Aorta (tissue), 5 donors: ENCODE measurements around the gene VWA8. TPM values are rescaled to one million over a fixed set of nuclear protein-coding genes. Genes with fewer than 3 reads are reported as not detected.

ENCODE experiments used
- ATAC-seq: fragments of 200-7000 bp; cut with Tn5 transposase; one replicate; pipeline ENCODE4 v1.9.1; 2022; ENCODE audit warnings: moderate library complexity; ENCODE audit not compliant: low FRiP score
- DNase-seq, 2 donors: peaks; one replicate each; pipeline ENCODE4 v3.0.0-alpha.2; 2020
- H3K27ac ChIP-seq, 2 donors: one replicate each; pipeline ENCODE4 v1.5.1; 2013; ENCODE audit warnings: low read length in 2 of 2, mild to moderate bottlenecking in 2 of 2, moderate library complexity in 2 of 2, control low read depth in 1 of 2, inconsistent platforms in 1 of 2, low read depth in 1 of 2
- H3K27me3 ChIP-seq, 2 donors: one replicate each; pipeline ENCODE4 v1.6.1; 2013; ENCODE audit warnings: control low read depth in 1 of 2, low read length in 1 of 2, mild to moderate bottlenecking in 1 of 2, moderate library complexity in 1 of 2; ENCODE audit not compliant: insufficient read depth in 2 of 2, control insufficient read depth in 1 of 2
- H3K36me3 ChIP-seq, 2 donors: one replicate each; pipeline ENCODE4 v1.6.1; 2013; ENCODE audit warnings: control low read depth in 1 of 2, low read length in 1 of 2, mild to moderate bottlenecking in 1 of 2; ENCODE audit not compliant: insufficient read depth in 2 of 2, control insufficient read depth in 1 of 2
- H3K4me1 ChIP-seq, 2 donors: one replicate each; pipeline ENCODE4 v1.6.1; 2013; ENCODE audit warnings: low read length in 2 of 2, control low read depth in 1 of 2, mild to moderate bottlenecking in 1 of 2, moderate library complexity in 1 of 2; ENCODE audit not compliant: insufficient read depth in 2 of 2, control insufficient read depth in 1 of 2
- H3K4me3 ChIP-seq, 2 donors: one replicate each; pipeline ENCODE4 v1.5.1; 2013; ENCODE audit warnings: low read length in 2 of 2, control low read depth in 1 of 2, mild to moderate bottlenecking in 1 of 2
- H3K9me3 ChIP-seq: one replicate; pipeline ENCODE4 v1.6.1; 2013; ENCODE audit warnings: mild to moderate bottlenecking, low read length; ENCODE audit not compliant: control insufficient read depth
- whole genome bisulfite sequencing, 2 donors: extraction: QIAGEN DNeasy Blood & Tissue Kit; methylation state at CpG; one replicate each; pipeline ENCODE4 v1.1.7; 2013; 5-methylcytosine and 5-hydroxymethylcytosine counted together
- intact Hi-C, 2 donors: fragments of 100-400 bp; cut with DNase I; formaldehyde crosslinking; loops; one replicate each; pipeline versions ENCODE4 v1.14.2 to v1.15.0; 2022
- polyA plus RNA-seq, 2 donors: library from polyadenylated mRNA; stranded (reverse); fragments of 200-250 nt; gene quantifications; one replicate each; pipeline ENCODE4 v1.2.3, GENCODE V29; 2013
- total RNA-seq, 2 donors: library from RNA; stranded (reverse); fragmentation: NEBNext Ultra II Directional; extraction: Animal tissue kit (Norgen Biotek cat#: 25700); gene quantifications; one replicate each; pipeline ENCODE4 v1.2.1, GENCODE V29; 2021
- donor health status: healthy with polysubstance abuse.
- donor health status: Bipolar disorder and iron deficiency.
- donor health status: DM: no; HTN: no; CAD: no.
- donor health status: DM: no; HTN: no; CAD: no.
- donor health status: DM: yes; HTN: yes; CAD: no.

Gene VWA8
- total and polyA plus RNA-seq, 4 donors = 1.9 to 18.2 (median 9.8) TPM

DNA sequence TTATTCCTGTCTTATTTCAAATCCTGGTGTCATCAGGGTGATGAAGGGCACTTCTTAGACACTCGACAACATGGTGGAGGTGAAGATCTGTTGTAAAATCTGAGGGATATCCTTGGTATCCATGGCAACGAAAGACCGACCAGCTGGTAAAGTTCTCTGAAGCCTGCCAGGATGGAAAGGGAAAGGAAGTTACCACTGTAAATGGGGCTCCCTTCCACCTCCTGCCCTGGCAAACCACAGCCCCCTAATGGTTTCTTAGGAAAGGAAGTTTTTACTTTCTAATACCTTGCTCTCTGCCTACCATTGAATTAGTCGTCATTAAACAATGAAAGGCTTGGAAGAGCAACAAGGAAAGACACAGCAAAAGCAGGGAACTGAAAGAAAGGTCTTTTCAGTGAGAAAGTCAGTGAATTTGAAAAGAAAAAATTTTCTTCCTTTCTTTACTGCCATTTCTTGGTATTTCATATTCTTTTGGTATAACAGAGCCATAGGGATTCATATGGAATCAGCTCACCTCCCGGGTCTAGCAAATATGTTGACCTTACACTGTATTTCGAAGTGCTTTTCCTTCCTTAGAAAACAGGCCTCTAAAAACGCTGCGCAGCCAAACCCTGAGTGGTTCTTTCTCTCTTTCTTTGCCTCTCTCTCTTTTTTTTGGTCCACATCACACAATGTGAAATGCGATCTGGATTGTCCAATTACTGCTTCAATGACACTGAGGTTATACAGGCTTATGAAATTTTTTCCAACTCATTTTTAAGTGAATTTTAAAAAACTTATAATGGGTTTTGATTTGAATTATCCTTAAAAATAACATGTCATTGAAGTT is 392.6 kb downstream of the VWA8 start:
- intact Hi-C loops = no loop called here
- ATAC-seq = peak; percentile 44
- no peak overlapping the region for H3K27ac ChIP-seq
- H3K36me3 ChIP-seq = no peaks in the 10 kb centered on the region
- 81% methylated on average over 9 of the region's 9 CpGs for WGBS, 2 donors
- no peak for DNase-seq
- no peak overlapping the region for H3K4me3 ChIP-seq
- H3K4me1 ChIP-seq = peaks cover 1 to 6% of the 10 kb centered on the region in 2 donors
- H3K9me3 ChIP-seq = no peaks in the 10 kb centered on the region
- no peaks in the 10 kb centered on the region for H3K27me3 ChIP-seq

DNA sequence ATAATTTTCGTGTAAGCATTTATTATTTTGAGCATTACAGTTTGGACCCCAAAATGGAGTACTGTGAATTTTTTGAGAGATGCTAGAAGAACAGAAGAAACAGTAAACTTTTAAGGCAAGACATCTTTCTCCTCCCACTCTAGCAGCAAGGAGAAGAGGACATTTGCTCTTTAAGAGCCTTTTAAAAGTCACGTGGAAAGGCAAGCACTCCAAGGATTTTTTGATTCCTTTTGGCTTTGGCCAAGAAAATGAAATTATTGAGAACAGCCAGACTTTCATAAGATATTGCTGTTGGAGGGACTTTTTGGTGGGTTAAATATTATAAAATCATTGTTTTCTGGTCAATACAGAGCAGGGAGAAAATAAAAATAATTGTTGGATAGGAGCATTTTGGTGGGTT is 393.5 kb downstream of the VWA8 start:
- Histone ChIP-seq H3K36me3 (no peaks in the 10 kb centered on the region), H3K27ac (no peak overlapping the region), H3K4me1 (peaks cover 1 to 6% of the 10 kb centered on the region in 2 donors), H3K27me3 (no peaks in the 10 kb centered on the region), H3K9me3 (no peaks in the 10 kb centered on the region), H3K4me3 (no peak overlapping the region)
- ATAC-seq = no peak
- intact Hi-C loops = no loop called here
- DNase-seq = no peak
- 84 to 86% methylated on average over 2 of the region's 2 CpGs for WGBS, 2 donors

DNA sequence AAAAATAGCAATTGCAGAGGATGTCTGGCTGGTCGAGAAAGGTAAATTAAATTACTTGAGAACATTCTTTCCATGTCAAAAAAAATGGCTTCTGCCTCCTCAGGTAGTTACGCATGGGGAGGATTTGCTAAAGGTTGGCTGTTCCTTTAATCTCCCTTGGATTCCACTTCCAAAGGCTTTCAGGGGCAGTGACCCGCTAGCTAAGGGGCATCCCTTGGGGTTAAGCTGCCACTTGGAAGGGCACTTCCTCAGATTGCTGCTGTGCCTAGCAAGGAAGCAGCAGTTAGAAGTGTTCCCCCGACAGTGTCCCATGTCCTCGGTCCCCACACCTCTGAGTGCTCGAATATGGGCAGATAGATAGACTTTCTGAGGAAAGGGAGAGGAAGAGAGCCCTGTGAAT is 395.1 kb downstream of the VWA8 start:
- no peaks in the 10 kb centered on the region for H3K36me3 ChIP-seq
- no peak for DNase-seq
- no peaks in the 10 kb centered on the region for H3K9me3 ChIP-seq
- intact Hi-C loops = no loop called here
- H3K27me3 ChIP-seq = no peaks in the 10 kb centered on the region
- H3K27ac ChIP-seq = no peak overlapping the region
- H3K4me1 ChIP-seq = peaks cover 1 to 6% of the 10 kb centered on the region in 2 donors
- 88 to 93% methylated on average over 6 of the region's 6 CpGs for WGBS, 2 donors
- no peak overlapping the region for H3K4me3 ChIP-seq
- ATAC-seq = no peak

DNA sequence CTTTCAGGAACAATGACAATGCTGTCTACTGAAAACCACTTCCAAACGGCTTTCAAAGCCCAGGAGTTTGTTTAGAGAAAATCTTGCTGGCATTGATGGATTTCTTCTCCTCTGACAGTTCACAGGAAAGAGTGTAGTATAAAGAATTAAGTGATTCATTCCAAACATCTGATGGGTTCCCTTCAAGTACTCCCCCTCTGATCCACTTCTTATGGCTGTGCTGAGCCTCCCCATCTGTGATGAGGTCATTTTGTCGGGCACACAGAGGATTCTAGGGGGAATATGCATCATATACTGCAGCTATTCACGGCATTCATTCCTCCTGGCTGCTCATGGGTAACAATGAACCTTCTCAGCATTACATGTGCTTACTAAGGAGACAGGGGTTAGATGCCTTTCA is 395.7 kb downstream of the VWA8 start:
- H3K4me3 ChIP-seq = no peak overlapping the region
- 82 to 83% methylated on average over 3 of the region's 3 CpGs for WGBS, 2 donors
- intact Hi-C loops = no loop called here
- H3K4me1 ChIP-seq = peaks cover 1 to 6% of the 10 kb centered on the region in 2 donors
- ATAC-seq = no peak
- DNase-seq = no peak
- no peaks in the 10 kb centered on the region for H3K9me3 ChIP-seq
- H3K27me3 ChIP-seq = no peaks in the 10 kb centered on the region
- no peak overlapping the region for H3K27ac ChIP-seq
- H3K36me3 ChIP-seq = no peaks in the 10 kb centered on the region

DNA sequence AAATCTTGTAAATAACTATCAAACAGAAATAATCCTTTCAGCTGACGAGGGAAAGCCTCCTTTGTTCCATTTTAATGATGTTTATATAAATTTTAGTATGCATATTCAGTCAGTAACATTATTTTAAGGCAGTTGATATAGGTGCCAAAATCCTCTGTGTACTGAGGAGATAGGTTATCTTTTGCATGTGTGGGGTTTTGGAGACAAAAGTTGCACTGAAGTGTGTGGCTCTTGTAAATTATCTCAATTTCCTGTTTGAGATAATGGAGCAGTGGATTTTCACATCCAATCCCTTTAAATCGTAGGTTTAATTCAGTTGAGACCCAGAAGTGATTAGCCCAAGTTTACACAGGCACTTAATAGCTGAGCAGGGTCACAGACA is 396.9 kb downstream of the VWA8 start:
- ATAC-seq = no peak
- Histone ChIP-seq H3K27ac (no peak overlapping the region), H3K27me3 (no peaks in the 10 kb centered on the region), H3K4me1 (peaks cover 1 to 2% of the 10 kb centered on the region in 2 donors), H3K36me3 (no peaks in the 10 kb centered on the region), H3K4me3 (no peak overlapping the region), H3K9me3 (no peaks in the 10 kb centered on the region)
- WGBS, 2 donors = 39 to 52% methylated on average over 2 of the region's 2 CpGs
- intact Hi-C loops = no loop called here
- no peak for DNase-seq

DNA sequence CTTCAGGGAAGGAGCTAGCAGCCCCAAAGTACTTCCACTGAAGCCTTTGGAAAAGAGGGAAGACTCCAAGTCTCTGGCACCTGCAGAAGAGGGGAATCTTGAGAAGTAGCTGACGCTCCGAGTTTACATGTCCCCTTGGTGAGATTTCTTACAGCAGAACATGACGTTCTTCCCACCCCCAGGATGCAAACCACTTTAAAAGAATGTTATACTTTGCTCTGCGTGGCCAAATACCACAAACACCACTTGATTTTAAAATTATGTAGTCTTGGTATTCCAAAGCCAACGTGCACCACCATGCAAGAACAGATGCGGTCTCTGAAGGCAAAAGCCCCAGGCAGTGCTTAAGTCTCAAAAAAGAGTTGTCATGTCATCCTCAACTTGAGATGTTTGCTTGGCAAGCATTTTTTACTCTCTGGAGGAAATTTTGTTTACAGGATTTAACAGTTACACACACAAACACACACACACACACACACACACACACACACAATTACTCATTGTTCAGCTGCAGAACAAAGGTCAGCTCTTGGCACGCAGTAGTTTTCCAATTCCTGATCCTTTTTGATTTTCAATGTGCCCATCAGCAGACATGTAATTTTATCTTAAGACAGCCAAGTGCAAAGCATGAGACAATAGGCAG is 397.4 kb downstream of the VWA8 start:
- no peak overlapping the region for H3K4me3 ChIP-seq
- H3K9me3 ChIP-seq = no peaks in the 10 kb centered on the region
- no peak for DNase-seq
- no peak overlapping the region for H3K27ac ChIP-seq
- no peaks in the 10 kb centered on the region for H3K36me3 ChIP-seq
- no peaks in the 10 kb centered on the region for H3K27me3 ChIP-seq
- no peak for ATAC-seq
- peaks cover under 1 to 1% of the 10 kb centered on the region in 2 donors for H3K4me1 ChIP-seq
- intact Hi-C loops = no loop called here
- WGBS, 2 donors = 74 to 78% methylated on average over 7 of the region's 7 CpGs

DNA sequence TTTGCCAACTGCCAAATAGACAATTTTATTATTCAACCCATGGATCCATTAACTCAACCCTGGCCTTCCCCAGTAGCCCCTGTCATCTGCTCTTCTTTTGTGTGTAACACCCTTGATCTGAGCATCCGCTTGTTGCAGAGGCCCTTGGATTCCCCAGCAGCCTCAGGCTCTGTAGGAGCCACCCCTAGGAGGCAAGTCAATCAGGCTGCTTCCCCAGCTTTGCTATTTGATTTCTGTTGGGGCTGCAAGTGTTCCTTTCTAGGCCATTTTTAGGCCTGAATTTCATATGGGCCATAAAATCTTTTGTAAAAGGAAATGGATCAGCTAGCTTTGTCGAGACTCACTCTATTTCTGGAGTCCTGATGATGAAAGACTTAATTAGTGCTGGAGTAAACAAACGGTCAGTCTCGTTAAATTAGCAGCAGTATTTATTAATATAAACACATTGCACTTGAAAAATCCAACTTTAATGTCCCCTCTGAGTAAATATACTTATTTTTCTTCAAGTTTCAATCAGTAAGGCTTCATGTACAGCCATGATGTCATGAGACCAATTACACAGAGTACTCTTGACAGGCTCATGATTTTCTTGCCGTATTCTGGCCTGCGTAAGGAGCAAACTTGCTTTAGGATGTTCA is 398.2 kb downstream of the VWA8 start:
- 92 to 93% methylated on average over 6 of the region's 6 CpGs for WGBS, 2 donors
- Histone ChIP-seq H3K4me3 (no peak overlapping the region), H3K9me3 (no peaks in the 10 kb centered on the region), H3K27ac (no peak overlapping the region), H3K4me1 (no peaks in the 10 kb centered on the region), H3K27me3 (no peaks in the 10 kb centered on the region), H3K36me3 (no peaks in the 10 kb centered on the region)
- DNase-seq (no peak), ATAC-seq (no peak)
- intact Hi-C loops = no loop called here

DNA sequence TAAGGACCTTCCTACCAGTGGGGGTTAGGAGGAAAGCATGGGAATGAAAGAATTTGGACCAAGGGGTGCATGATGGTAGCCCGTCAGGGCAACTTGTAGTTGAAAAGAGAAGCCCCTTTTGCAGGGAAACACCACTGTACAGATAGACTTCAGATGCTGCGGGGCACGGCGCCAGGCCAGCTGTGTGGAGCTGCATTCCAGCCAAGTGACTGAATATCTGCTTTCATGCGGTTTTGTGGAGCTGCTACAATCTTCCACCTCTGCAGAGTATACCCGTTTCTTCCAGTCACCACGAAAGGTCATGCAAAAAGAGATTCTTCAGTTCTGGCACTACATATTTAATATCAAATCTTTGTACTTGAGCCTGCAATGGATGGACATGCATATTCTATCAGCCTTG is 398.8 kb downstream of the VWA8 start:
- 28 to 35% methylated on average over 7 of the region's 7 CpGs for WGBS, 2 donors
- DNase-seq = no peak

More for the DNA sequence above, 398.8 kb downstream of the VWA8 start:
- Histone ChIP-seq H3K36me3 (no peaks in the 10 kb centered on the region), H3K9me3 (no peaks in the 10 kb centered on the region), H3K27me3 (no peaks in the 10 kb centered on the region), H3K4me3 (no peak overlapping the region), H3K4me1 (no peaks in the 10 kb centered on the region), H3K27ac (no peak overlapping the region)
- no peak for ATAC-seq
- intact Hi-C loops = no loop called here
